Neural cell (in vitro differentiated cells): ENCODE data around the gene IDI2. TPM values are rescaled to one million over a fixed set of nuclear protein-coding genes. Genes with fewer than 3 reads are reported as not detected.

Source experiments
- H2AFZ ChIP-seq: fragments of 200-600, 300-800 bp; sonication (generic), shearing (Covaris generic); 2 replicates; pipeline ENCODE4 v1.6.0; 2014; ENCODE audit warnings: low read depth, mild to moderate bottlenecking, antibody characterized with exemption, low read length, moderate library complexity
- H3F3A ChIP-seq: fragments of 200-600 bp; shearing (Covaris generic); 2 replicates; pipeline ENCODE4 v1.6.1; 2016; ENCODE audit warnings: mild to moderate bottlenecking, moderate library complexity, mixed read lengths, antibody characterized with exemption, low read length; ENCODE audit not compliant: insufficient read depth, poor library complexity, severe bottlenecking
- H3K27ac ChIP-seq: fragments of 200-600, 300-800 bp; sonication (generic), shearing (Covaris generic); 2 replicates; pipeline ENCODE4 v1.5.1; 2014; ENCODE audit warnings: mild to moderate bottlenecking, low read length, moderate library complexity
- H3K27me3 ChIP-seq: fragments of 300-800, 200-600 bp; sonication (generic), shearing (Covaris generic); 2 replicates; pipeline ENCODE4 v1.6.0; 2014; ENCODE audit warnings: mild to moderate bottlenecking, low read depth, low read length, moderate library complexity; ENCODE audit not compliant: insufficient read depth
- H3K36me3 ChIP-seq: fragments of 300-800, 200-600 bp; sonication (generic), shearing (Covaris generic); 2 replicates; pipeline ENCODE4 v1.5.1; 2014; ENCODE audit warnings: mild to moderate bottlenecking, antibody characterized with exemption, low read length, moderate library complexity; ENCODE audit not compliant: insufficient read depth
- H3K4me2 ChIP-seq: fragments of 300-800, 200-600 bp; sonication (generic), shearing (Covaris generic); 2 replicates; pipeline ENCODE4 v1.6.0; 2014; ENCODE audit warnings: mild to moderate bottlenecking, low read length
- H3K4me3 ChIP-seq: fragments of 300-800, 200-600 bp; sonication (generic), shearing (Covaris generic); 2 replicates; pipeline ENCODE4 v1.5.1; 2014; ENCODE audit warnings: mild to moderate bottlenecking, low read length, moderate library complexity
- H3K79me2 ChIP-seq: fragments of 200-600 bp; shearing (Covaris generic); replicated peaks from 2 replicates; pipeline ENCODE4 v1.6.0; 2014; ENCODE audit warnings: mild to moderate bottlenecking, low read length, moderate library complexity; ENCODE audit not compliant: insufficient read depth
- H3K9ac ChIP-seq: fragments of 300-800, 200-600 bp; sonication (generic), shearing (Covaris generic); 2 replicates; pipeline ENCODE4 v1.6.1; 2016; ENCODE audit warnings: mild to moderate bottlenecking, low read length, mixed read lengths
- H3K9me2 ChIP-seq: fragments of 200-600 bp; shearing (Covaris generic); 2 replicates; pipeline ENCODE4 v1.6.1; 2016; ENCODE audit warnings: mild to moderate bottlenecking, low read length, mixed read lengths; ENCODE audit not compliant: insufficient read depth
- H3K9me3 ChIP-seq: fragments of 200-600, 300-800 bp; sonication (generic), shearing (Covaris generic); 2 replicates; pipeline ENCODE4 v1.6.1; 2016; ENCODE audit warnings: mild to moderate bottlenecking, mixed run types, low read length, moderate library complexity, mixed read lengths
- H4K20me1 ChIP-seq: fragments of 200-600 bp; shearing (Covaris generic); 2 replicates; pipeline ENCODE4 v1.6.1; 2016; ENCODE audit warnings: mild to moderate bottlenecking, mixed run types; ENCODE audit not compliant: insufficient read depth
- EP300 ChIP-seq: fragments of 450-650 bp; conservative IDR thresholded peaks from 2 replicates; pipeline ENCODE4 v1.6.1; 2014; ENCODE audit warnings: antibody characterized with exemption, mild to moderate bottlenecking, moderate library complexity; ENCODE audit not compliant: poor library complexity, severe bottlenecking
- EZH2 ChIP-seq: fragments of 200-600, 300-800 bp; shearing (Covaris generic), sonication (generic); IDR thresholded peaks from 2 replicates; pipeline ENCODE4 v1.6.1; 2014; ENCODE audit warnings: antibody characterized with exemption, low read length, borderline replicate concordance, mild to moderate bottlenecking; ENCODE audit not compliant: insufficient read depth, poor library complexity, severe bottlenecking
- MXI1 ChIP-seq: fragments of 450-650 bp; conservative IDR thresholded peaks from 2 replicates; pipeline ENCODE4 v1.6.1; 2014; ENCODE audit warnings: antibody characterized with exemption, mild to moderate bottlenecking; ENCODE audit not compliant: poor library complexity, severe bottlenecking
- POLR2AphosphoS5 ChIP-seq: IDR thresholded peaks from 2 replicates; pipeline ENCODE4 v1.6.1; 2012
- RAD21 ChIP-seq: fragments of 450-650 bp; conservative IDR thresholded peaks from 2 replicates; pipeline ENCODE4 v1.6.1; 2014; ENCODE audit warnings: antibody characterized with exemption, mild to moderate bottlenecking, moderate library complexity
- SMC3 ChIP-seq: fragments of 450-650 bp; conservative IDR thresholded peaks from 2 replicates; pipeline ENCODE4 v1.6.1; 2014; ENCODE audit warnings: antibody characterized with exemption, mild to moderate bottlenecking, moderate library complexity; ENCODE audit not compliant: poor library complexity
- TAF1 ChIP-seq: IDR thresholded peaks from 2 replicates; pipeline ENCODE4 v1.6.1; 2012; ENCODE audit warnings: low read depth
- polyA plus RNA-seq: library from polyadenylated mRNA; depleted of rRNA; stranded (reverse); fragments of >200 nt; gene quantifications from 2 replicates; pipeline ENCODE4 v1.2.3, GENCODE V29; 2014
- TF ChIP-seq, protein P1 (sequence below): fragments of 450-650 bp; IDR thresholded peaks from 2 replicates; pipeline ENCODE4 v1.5.1; 2014; ENCODE audit warnings: antibody characterized with exemption, mild to moderate bottlenecking, moderate library complexity; ENCODE audit not compliant: poor library complexity, severe bottlenecking
- TF ChIP-seq, protein P2 (sequence below): IDR thresholded peaks from 2 replicates; pipeline ENCODE4 v1.6.1; 2012; ENCODE audit warnings: borderline replicate concordance

The IDI2 gene
- polyA plus RNA-seq, 1 donor from 2014 or later: 0.24 TPM

- H3F3A ChIP-seq: no peaks in the 10 kb centered on the region
Observed at GRCh38 chr10:978826-979421, 46.7 kb downstream of the IDI2 start.

DNA sequence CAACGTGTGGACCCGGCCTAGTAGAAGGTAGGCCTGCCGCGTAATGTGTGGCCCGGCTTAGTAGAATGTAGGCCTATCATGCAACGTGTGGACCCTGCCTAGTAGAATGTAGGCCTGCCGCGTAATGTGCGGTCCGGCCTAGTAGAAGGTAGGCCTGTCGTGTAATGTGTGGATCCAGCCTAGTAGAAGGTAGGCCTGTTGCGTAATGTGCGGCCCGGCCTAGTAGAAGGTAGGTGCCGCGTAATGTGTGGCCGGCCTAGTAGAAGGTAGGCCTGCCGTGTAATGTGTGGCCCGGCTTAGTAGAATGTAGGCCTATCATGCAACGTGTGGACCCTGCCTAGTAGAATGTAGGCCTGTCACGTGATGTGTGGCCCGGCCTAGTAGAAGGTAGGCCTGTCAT lies 49.3 kb downstream of the IDI2 start:
- H3K79me2 ChIP-seq: no peaks in the 10 kb centered on the region
- H2AFZ ChIP-seq: no peak overlapping the region
- H3K27ac ChIP-seq: no peak overlapping the region
- H3K9ac ChIP-seq: no peak overlapping the region
- H3K27me3 ChIP-seq: no peaks in the 10 kb centered on the region
- no peak overlapping the region for H3K4me2 ChIP-seq
- no peaks in the 10 kb centered on the region for H3K9me3 ChIP-seq
- no peaks in the 10 kb centered on the region for H3F3A ChIP-seq
- no peaks in the 10 kb centered on the region for H3K9me2 ChIP-seq
- H4K20me1 ChIP-seq: no peaks in the 10 kb centered on the region
- no peak overlapping the region for H3K4me3 ChIP-seq
- TF ChIP-seq MXI1 (no peak), SMC3 (no peak)
- TF ChIP-seq, protein P1, sequence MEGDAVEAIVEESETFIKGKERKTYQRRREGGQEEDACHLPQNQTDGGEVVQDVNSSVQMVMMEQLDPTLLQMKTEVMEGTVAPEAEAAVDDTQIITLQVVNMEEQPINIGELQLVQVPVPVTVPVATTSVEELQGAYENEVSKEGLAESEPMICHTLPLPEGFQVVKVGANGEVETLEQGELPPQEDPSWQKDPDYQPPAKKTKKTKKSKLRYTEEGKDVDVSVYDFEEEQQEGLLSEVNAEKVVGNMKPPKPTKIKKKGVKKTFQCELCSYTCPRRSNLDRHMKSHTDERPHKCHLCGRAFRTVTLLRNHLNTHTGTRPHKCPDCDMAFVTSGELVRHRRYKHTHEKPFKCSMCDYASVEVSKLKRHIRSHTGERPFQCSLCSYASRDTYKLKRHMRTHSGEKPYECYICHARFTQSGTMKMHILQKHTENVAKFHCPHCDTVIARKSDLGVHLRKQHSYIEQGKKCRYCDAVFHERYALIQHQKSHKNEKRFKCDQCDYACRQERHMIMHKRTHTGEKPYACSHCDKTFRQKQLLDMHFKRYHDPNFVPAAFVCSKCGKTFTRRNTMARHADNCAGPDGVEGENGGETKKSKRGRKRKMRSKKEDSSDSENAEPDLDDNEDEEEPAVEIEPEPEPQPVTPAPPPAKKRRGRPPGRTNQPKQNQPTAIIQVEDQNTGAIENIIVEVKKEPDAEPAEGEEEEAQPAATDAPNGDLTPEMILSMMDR: no peak
- H3K36me3 ChIP-seq: no peaks in the 10 kb centered on the region

More at GRCh38 chr10:978826-979421, 46.7 kb downstream of the IDI2 start:
- Histone ChIP-seq H3K9ac (no peak overlapping the region), H3K27me3 (no peaks in the 10 kb centered on the region), H3K9me2 (no peaks in the 10 kb centered on the region), H3K4me3 (no peak overlapping the region), H3K27ac (no peak overlapping the region), H2AFZ (no peak overlapping the region), H4K20me1 (no peaks in the 10 kb centered on the region), H3K79me2 (no peaks in the 10 kb centered on the region), H3K9me3 (no peaks in the 10 kb centered on the region), H3K4me2 (no peak overlapping the region), H3K36me3 (no peaks in the 10 kb centered on the region)
- no peak for TF ChIP-seq POLR2AphosphoS5
- TF ChIP-seq, protein P1: no peak
- no peak for TF ChIP-seq TAF1
- TF ChIP-seq SMC3: no peak
- TF ChIP-seq, protein P2, sequence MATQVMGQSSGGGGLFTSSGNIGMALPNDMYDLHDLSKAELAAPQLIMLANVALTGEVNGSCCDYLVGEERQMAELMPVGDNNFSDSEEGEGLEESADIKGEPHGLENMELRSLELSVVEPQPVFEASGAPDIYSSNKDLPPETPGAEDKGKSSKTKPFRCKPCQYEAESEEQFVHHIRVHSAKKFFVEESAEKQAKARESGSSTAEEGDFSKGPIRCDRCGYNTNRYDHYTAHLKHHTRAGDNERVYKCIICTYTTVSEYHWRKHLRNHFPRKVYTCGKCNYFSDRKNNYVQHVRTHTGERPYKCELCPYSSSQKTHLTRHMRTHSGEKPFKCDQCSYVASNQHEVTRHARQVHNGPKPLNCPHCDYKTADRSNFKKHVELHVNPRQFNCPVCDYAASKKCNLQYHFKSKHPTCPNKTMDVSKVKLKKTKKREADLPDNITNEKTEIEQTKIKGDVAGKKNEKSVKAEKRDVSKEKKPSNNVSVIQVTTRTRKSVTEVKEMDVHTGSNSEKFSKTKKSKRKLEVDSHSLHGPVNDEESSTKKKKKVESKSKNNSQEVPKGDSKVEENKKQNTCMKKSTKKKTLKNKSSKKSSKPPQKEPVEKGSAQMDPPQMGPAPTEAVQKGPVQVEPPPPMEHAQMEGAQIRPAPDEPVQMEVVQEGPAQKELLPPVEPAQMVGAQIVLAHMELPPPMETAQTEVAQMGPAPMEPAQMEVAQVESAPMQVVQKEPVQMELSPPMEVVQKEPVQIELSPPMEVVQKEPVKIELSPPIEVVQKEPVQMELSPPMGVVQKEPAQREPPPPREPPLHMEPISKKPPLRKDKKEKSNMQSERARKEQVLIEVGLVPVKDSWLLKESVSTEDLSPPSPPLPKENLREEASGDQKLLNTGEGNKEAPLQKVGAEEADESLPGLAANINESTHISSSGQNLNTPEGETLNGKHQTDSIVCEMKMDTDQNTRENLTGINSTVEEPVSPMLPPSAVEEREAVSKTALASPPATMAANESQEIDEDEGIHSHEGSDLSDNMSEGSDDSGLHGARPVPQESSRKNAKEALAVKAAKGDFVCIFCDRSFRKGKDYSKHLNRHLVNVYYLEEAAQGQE: no peak
- no peak for TF ChIP-seq EP300
- TF ChIP-seq RAD21: no peak
- no peak for TF ChIP-seq EZH2
- no peak for TF ChIP-seq MXI1
